OCI-LY3 (cell line): ENCODE measurements around the gene MCF2L2.

Experiments
- H2AFZ ChIP-seq: fragments of 200-600, 300-600 bp; shearing (Covaris generic); 2 replicates; pipeline ENCODE4 v1.6.0; 2014; ENCODE audit warnings: antibody characterized with exemption, low read depth, low read length
- H3K27ac ChIP-seq: fragments of 200-600, 300-600 bp; sonication (generic); 2 replicates; pipeline ENCODE4 v1.5.1; 2014; ENCODE audit warnings: mild to moderate bottlenecking, low read length, moderate library complexity, mixed read lengths
- H3K27me3 ChIP-seq: fragments of 200-600, 300-600 bp; sonication (generic); 2 replicates; pipeline ENCODE4 v1.6.1; 2014; ENCODE audit warnings: low read depth, low read length, mixed read lengths
- H3K36me3 ChIP-seq: fragments of 200-600, 300-600 bp; sonication (generic); replicated peaks from 2 replicates; pipeline ENCODE3; 2014; ENCODE audit warnings: low read depth, low read length, mixed read lengths
- H3K4me1 ChIP-seq: fragments of 300-600, 200-600 bp; sonication (generic); 2 replicates; pipeline ENCODE4 v1.6.1; 2014; ENCODE audit warnings: low read length, mixed read lengths
- H3K4me2 ChIP-seq: fragments of 200-600, 300-600 bp; sonication (generic); 2 replicates; pipeline ENCODE4 v1.6.1; 2014; ENCODE audit warnings: low read length, mixed read lengths
- H3K4me3 ChIP-seq: fragments of 300-600, 200-600 bp; sonication (generic); 2 replicates; pipeline ENCODE4 v1.5.1; 2014; ENCODE audit warnings: antibody characterized with exemption, mild to moderate bottlenecking, low read length, moderate library complexity
- H3K79me2 ChIP-seq: fragments of 300-600, 200-600 bp; shearing (Covaris generic); 2 replicates; pipeline ENCODE4 v1.6.1; 2014; ENCODE audit warnings: mild to moderate bottlenecking, low read length, mixed read lengths
- H3K9ac ChIP-seq: fragments of 300-600, 200-600 bp; shearing (Covaris generic); 2 replicates; pipeline ENCODE4 v1.6.0; 2014; ENCODE audit warnings: mild to moderate bottlenecking, low read length, moderate library complexity
- H3K9me3 ChIP-seq: fragments of 200-600, 300-600 bp; shearing (Covaris generic); 2 replicates; pipeline ENCODE4 v1.6.1; 2014; ENCODE audit warnings: low read length, mixed read lengths; ENCODE audit not compliant: insufficient read depth
- H4K20me1 ChIP-seq: fragments of 200-600, 300-600 bp; sonication (generic); 2 replicates; pipeline ENCODE4 v1.6.1; 2016; ENCODE audit warnings: low read length, mixed read lengths; ENCODE audit not compliant: insufficient read depth
- EZH2phosphoT487 ChIP-seq: fragments of 200-600 bp; shearing (Covaris generic); IDR thresholded peaks from 2 replicates; pipeline ENCODE4 v1.6.1; 2018; ENCODE audit warnings: antibody characterized with exemption, mixed run types, low read depth
- TF ChIP-seq, protein P1 (sequence below): fragments of 200-600, 300-600 bp; sonication (generic); IDR thresholded peaks from 2 replicates; pipeline ENCODE4 v1.5.1; 2014; ENCODE audit warnings: antibody characterized with exemption, low read length, low read depth

MCF2L2 gene

DNA sequence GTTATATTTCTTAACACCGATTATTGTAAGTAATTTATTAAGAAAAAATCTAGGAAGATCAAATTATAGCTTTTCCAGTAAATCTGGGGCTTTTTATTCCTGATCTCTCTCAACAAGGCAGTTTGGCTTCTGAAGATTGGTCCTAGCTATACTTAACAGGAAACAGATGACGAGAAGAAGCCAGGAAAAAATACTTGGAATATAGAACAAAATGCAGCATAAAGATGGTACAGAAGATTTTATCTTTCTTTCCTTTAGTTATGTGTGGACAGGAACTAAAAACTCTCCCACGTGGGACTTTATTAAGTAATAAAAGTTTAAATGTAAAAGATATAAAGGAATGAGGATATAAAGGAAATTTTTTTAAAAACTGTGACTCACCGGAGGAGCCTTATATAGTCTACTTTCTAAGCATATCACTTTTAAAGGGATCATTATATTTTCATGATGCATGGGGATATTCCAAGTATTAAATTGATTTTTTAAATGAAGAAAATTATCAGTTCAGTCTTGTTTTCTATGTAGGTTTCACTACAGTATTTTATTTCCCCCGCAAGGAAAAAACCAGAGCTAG, 167.2 kb downstream of the MCF2L2 start:
- Histone ChIP-seq H3K27ac (no peak overlapping the region), H3K9ac (no peak overlapping the region), H3K79me2 (no peaks in the 10 kb centered on the region), H3K4me3 (no peak overlapping the region), H3K9me3 (no peaks in the 10 kb centered on the region), H4K20me1 (no peaks in the 10 kb centered on the region), H3K36me3 (no peaks in the 10 kb centered on the region), H3K27me3 (peaks cover 17% of the 10 kb centered on the region; the same call in 1 of the 2 replicates), H3K4me1 (no peaks in the 10 kb centered on the region), H3K4me2 (no peak overlapping the region), H2AFZ (no peak overlapping the region)
- no peak for TF ChIP-seq EZH2phosphoT487
- TF ChIP-seq, protein P1, sequence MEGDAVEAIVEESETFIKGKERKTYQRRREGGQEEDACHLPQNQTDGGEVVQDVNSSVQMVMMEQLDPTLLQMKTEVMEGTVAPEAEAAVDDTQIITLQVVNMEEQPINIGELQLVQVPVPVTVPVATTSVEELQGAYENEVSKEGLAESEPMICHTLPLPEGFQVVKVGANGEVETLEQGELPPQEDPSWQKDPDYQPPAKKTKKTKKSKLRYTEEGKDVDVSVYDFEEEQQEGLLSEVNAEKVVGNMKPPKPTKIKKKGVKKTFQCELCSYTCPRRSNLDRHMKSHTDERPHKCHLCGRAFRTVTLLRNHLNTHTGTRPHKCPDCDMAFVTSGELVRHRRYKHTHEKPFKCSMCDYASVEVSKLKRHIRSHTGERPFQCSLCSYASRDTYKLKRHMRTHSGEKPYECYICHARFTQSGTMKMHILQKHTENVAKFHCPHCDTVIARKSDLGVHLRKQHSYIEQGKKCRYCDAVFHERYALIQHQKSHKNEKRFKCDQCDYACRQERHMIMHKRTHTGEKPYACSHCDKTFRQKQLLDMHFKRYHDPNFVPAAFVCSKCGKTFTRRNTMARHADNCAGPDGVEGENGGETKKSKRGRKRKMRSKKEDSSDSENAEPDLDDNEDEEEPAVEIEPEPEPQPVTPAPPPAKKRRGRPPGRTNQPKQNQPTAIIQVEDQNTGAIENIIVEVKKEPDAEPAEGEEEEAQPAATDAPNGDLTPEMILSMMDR: no peak

DNA sequence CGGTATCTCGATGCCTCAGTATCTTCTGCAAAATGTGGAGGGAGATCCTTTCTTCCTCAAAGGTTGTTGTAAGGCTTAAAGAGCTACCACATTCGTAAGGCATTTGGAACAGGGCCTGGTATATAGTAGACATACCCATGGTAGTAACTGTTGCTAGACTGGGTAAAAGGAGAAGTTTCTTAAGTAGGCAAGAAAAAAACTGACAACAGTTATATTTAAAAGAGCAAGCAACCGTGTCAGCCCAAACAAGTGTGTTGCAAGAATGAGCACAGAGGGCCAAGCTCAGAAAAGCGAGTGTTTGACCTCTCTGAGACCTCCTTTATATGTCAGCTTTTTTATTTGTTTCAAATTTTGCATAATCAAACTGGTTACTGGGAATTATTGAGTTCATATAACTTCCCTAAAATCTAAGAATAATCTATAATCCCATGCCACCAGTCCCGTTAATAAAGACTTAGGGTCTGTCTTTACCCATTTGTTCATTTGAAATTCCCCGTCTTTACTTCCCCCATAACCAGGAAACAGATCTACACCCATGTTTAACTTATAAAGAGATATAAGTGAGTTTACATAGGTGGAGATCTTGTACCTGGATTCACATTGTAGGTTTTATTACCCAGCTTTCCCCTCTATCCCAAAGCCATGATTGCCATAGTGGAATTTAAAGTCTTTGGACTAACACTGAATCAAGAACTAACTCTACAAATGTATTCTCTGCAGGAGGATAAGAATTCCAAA, 168.1 kb downstream of the MCF2L2 start:
- no peaks in the 10 kb centered on the region for H3K79me2 ChIP-seq

DNA sequence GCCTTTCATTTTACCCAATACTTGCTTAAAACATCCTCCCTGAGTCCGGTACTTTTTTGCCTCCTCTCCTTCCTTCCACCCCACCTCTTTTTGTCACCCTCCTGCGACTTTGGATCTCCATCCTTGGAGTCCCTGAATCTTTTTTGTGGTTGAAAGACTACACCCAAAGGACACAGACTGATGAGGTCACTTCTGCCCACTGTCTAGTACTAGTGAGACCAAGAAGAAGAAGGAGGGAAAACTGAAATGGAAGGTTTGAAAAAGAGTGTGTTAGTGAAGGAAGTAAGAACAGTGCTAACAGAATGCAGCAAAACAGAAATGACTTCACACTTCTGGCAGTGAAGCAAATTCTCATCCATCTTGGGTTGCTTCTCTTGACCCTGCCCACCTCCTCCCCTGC, 168.8 kb downstream of the MCF2L2 start:
- Histone ChIP-seq H3K4me1 (no peaks in the 10 kb centered on the region), H2AFZ (no peak overlapping the region), H3K9me3 (no peaks in the 10 kb centered on the region), H3K36me3 (no peaks in the 10 kb centered on the region), H3K27me3 (peaks cover 17% of the 10 kb centered on the region; the same call in 1 of the 2 replicates), H4K20me1 (no peaks in the 10 kb centered on the region), H3K27ac (no peak overlapping the region), H3K4me3 (no peak overlapping the region), H3K9ac (no peak overlapping the region), H3K4me2 (no peak overlapping the region), H3K79me2 (no peaks in the 10 kb centered on the region)
- TF ChIP-seq, protein P1: no peak
- TF ChIP-seq EZH2phosphoT487: no peak

More for the DNA sequence above, 168.1 kb downstream of the MCF2L2 start:
- no peaks in the 10 kb centered on the region for H3K9me3 ChIP-seq
- H3K9ac ChIP-seq: no peak overlapping the region
- no peak overlapping the region for H2AFZ ChIP-seq
- H3K36me3 ChIP-seq: no peaks in the 10 kb centered on the region
- no peak overlapping the region for H3K4me3 ChIP-seq
- H3K27ac ChIP-seq: no peak overlapping the region
- TF ChIP-seq EZH2phosphoT487: no peak
- TF ChIP-seq, protein P1: no peak
- no peaks in the 10 kb centered on the region for H3K4me1 ChIP-seq
- H3K4me2 ChIP-seq: no peak overlapping the region
- H4K20me1 ChIP-seq: no peaks in the 10 kb centered on the region
- peaks cover 17% of the 10 kb centered on the region; the same call in 1 of the 2 replicates for H3K27me3 ChIP-seq

DNA sequence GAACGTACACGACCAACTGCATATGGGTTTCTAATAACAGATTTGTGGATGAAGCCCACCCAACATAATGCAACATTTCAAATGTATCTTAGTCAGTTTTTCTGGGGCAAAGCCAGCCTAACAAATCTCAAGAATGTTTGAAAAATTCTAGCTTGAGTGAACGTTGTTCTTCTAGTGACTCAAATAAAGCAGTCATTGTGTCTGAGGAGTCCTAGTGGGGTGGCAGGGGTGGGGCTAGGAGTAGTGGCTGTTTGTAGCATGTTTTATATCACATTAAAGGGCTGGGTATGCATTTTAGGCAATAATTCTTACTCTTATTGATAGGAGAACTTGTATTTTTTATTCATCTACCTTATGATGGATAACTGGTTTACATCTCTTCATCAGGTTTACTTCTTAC, 169.3 kb downstream of the MCF2L2 start:
- Histone ChIP-seq H4K20me1 (no peaks in the 10 kb centered on the region), H3K36me3 (no peaks in the 10 kb centered on the region), H3K27ac (no peak overlapping the region), H3K27me3 (peaks cover 17% of the 10 kb centered on the region; the same call in 1 of the 2 replicates), H3K4me1 (no peaks in the 10 kb centered on the region), H3K79me2 (no peaks in the 10 kb centered on the region), H3K4me3 (no peak overlapping the region), H3K4me2 (no peak overlapping the region), H2AFZ (no peak overlapping the region), H3K9ac (no peak overlapping the region), H3K9me3 (no peaks in the 10 kb centered on the region)
- no peak for TF ChIP-seq EZH2phosphoT487
- TF ChIP-seq, protein P1: no peak
